ENCODE data around the gene TPI1.

Gene TPI1

DNA sequence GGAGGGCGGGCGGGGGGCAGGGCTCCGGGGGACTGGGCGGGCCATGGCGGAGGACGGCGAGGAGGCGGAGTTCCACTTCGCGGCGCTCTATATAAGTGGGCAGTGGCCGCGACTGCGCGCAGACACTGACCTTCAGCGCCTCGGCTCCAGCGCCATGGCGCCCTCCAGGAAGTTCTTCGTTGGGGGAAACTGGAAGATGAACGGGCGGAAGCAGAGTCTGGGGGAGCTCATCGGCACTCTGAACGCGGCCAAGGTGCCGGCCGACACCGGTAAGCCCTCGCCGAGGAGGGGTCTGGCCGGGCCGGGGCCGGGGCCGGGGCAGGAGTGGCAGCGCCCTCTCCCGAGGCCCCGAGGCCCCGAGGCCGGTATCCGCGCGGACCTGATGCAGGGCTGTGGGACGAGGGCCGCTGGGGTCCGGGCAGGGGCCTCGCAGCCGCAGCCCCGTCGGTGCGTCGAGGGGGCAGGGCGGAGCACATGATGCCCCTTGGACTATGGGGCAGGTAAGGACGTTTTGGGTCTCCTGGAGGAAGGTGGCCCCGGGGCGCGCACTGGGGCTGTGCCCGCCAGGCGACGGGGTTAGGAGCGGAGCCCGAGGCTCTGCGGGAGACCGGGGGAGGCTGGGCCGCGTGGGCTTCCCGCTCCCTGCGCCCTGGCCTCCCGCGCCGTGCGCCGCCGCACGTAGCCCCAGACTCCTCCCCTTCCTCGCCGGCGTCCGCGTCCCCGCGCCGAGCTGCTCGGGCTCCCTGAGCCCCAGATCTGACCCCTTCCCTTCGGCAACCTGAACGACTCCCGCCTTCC, at the start of gene TPI1:
TPI1 (plus strand) TSS at position 119 of the 798 bp plus-strand sequence; CDS start at position 155, 36 bp downstream.
- DNase-seq = peak; percentile 16 to 47

DNA sequence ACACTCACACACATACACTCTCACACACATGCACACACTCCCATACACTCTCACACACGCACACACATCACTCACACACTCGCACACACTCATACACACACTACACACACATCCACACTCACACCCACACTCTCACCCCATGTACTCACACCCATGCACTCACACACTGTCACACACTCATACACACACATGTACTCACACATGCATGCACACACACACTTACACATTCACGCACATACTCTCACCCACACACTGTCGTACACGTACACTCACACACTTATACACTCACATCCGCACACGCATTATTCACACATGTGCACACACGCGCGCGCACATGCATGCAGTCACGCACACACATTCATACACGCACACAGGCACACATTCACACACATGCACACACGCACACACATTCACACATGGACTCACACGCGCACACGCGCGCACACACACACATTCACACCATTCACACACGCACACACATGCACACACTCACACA, 49.6 kb upstream of the TPI1 start:
- no peak for DNase-seq

DNA sequence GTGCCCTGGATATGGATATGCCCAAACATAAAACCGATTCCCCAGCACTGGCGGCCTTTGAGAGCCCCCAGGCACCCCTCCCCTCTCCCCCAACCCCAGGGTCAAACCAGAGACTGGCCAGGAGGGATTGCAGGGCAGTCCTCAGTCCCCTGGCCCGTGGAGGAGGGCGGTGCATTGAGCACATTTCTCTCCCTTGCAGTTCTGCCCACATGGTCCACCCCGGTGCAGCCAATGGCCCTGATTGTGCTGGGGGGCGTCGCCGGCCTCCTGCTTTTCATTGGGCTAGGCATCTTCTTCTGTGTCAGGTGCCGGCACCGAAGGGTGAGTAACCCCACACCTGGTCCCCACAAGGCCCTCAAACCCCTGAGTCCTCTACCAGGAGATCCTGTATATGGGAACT, 49.1 kb upstream of the TPI1 start:
- no peak for DNase-seq

DNA sequence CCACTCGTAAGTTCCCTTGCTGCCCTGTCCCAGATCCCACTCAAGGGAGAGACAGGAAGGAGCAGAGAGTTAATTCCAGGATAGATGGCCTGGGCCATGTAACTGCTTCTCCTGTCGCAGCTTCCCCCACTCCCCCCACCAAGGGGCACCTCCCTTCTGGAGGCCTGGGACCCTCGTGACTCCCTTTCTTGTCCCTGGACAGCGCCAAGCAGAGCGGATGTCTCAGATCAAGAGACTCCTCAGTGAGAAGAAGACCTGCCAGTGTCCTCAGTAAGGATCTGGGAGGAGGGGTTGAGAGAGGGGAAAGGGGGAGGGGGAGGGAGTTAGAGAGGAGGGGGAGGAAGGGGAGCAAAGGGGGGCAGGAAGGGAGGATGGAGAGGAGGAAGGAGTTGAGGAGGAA, 48.7 kb upstream of the TPI1 start:
- no peak for DNase-seq

DNA sequence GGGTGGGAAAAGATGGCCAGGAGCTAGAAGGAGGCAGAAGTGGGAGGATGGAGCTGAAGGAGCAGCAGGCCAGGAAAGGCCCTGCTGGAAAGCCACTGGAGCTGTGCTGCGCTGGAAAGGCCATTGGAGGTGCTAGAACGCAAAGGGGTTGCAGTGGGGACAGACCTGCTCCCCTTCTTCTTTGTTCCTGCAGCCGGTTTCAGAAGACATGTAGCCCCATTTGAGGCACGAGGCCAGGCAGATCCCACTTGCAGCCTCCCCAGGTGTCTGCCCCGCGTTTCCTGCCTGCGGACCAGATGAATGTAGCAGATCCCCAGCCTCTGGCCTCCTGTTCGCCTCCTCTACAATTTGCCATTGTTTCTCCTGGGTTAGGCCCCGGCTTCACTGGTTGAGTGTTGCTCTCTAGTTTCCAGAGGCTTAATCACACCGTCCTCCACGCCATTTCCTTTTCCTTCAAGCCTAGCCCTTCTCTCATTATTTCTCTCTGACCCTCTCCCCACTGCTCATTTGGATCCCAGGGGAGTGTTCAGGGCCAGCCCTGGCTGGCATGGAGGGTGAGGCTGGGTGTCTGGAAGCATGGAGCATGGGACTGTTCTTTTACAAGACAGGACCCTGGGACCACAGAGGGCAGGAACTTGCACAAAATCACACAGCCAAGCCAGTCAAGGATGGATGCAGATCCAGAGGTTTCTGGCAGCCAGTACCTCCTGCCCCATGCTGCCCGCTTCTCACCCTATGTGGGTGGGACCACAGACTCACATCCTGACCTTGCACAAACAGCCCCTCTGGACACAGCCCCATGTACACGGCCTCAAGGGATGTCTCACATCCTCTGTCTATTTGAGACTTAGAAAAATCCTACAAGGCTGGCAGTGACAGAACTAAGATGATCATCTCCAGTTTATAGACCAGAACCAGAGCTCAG, 48.0 kb upstream of the TPI1 start:
- DNase-seq = no peak

DNA sequence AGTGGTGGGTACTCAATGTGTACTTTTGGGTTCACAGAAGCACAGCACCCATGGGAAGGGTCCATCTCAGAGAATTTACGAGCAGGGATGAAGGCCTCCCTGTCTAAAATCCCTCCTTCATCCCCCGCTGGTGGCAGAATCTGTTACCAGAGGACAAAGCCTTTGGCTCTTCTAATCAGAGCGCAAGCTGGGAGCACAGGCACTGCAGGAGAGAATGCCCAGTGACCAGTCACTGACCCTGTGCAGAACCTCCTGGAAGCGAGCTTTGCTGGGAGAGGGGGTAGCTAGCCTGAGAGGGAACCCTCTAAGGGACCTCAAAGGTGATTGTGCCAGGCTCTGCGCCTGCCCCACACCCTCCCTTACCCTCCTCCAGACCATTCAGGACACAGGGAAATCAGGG, 47.2 kb upstream of the TPI1 start:
- DNase-seq = peak in 1 of 2 experiments; percentile 18

DNA sequence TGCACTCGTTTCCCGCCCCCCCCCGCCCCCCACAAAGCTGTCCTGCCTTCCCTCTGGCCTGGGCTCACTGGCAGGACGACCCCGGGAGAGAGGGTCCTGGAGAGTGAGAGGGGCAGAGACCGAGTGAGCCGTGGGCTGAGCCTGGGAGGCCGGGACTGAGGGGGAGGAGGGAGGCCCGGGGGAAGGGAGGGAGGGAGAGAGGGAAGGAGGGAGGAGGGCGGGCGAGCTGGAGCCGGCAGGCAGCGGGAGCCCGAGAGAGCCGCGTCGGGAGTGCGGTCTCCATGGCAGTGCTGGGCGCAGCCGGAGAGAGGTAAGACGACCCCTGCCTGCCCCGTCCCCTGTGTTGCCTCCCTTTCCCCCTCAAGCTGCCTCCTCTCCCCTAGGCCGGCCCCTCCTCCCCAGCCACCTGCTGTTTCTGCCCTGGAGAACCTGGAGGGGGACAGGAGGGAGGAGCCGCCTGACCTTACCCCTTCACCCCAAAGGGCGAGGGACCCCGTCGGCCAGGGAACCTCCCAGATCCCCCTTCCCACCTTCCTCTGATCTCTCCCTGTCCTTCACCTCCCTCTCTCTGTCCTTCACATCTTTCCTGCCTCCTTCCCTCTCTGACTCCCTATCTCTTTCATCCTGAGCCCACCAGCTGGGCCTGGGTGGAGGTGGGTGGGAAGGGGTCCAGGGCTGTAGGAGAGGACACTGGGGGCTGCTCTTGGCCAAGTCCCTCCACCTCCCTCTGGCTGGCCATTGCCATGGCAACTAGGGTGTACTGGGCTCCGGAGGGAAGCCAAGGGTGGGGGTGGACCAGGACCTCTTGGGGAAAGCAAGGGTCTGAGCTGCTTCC, 45.5 kb upstream of the TPI1 start, which contains the start of gene GPR162:
GPR162 (plus strand) TSS at position 231 of the 835 bp plus-strand sequence. CDS start 2,078 bp downstream, outside the sequence.
- peak; percentile 16 to 41 for DNase-seq

DNA sequence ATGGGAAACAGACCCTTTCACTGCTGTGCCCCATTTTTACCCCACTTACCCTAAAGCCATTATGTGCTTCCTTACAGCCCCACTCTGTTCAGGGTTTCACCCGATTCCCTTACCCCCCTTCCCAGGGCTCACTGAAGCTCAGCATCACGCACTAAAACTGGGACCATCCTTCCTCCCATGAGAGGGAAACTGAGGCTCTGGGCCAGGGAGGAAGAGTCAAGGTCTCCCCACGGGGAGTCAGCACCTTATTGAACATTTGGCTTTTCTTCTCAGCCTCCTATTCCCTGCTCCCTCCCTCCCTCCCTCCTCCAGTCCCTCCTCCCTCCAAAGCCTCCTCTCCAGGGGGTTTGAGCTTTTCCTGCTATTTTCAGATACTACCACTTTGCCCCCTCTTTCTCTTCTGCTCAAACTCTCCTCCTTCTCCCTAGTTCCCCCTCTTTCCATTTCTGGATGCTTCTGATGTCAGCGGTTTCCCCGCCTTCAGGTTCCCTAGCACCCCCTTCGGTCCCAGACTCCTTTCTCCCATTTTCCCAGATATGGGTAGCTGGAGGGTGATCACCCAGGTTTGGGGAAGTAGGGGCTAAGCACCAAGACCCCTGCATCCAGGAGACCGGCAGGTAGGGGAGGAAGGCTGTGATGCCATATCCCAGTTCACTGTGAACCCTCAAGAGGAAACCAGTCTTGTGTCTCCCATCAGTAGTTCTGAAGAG, 44.8 kb upstream of the TPI1 start:
- no peak for DNase-seq

DNA sequence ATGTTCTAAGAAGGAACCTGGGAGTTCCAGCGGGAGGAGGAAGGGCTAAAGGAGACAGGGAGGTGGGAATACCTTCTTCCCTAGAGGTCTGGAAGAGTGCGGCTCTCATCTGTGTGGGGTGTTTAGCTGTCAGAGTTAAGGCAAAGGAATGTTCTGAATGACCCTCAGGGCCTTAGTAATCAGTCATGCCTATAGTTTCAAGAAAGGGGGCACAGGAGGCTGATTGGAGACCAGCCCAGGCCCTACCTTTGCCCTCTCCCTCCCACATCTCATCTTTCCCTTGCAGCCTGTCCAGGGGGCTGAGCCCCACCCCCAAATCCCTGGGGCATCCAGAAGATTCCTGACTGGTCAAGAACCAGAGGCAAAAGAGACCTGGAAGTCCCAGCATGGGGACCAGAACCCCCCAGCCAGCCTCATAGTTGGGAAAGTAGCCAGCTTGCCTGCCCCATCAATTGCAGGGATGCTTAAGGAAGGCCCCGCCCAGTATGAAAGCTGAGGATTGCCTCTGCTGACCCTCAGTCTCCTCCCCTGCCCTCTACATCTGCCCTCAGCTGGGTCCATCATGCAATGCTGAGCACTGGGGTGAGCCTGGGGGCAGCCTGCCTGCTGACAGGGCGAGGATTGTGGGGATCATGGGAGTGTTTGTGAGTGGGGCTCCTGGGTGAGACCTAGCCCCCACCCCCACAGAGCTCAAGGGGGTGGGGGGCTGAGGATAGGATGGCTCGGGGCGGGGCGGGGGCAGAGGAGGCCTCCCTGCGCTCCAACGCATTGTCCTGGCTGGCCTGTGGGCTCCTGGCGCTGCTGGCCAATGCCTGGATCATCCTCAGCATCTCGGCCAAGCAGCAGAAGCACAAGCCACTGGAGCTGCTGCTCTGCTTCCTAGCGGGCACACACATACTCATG, 43.9 kb upstream of the TPI1 start:
- DNase-seq = no peak

DNA sequence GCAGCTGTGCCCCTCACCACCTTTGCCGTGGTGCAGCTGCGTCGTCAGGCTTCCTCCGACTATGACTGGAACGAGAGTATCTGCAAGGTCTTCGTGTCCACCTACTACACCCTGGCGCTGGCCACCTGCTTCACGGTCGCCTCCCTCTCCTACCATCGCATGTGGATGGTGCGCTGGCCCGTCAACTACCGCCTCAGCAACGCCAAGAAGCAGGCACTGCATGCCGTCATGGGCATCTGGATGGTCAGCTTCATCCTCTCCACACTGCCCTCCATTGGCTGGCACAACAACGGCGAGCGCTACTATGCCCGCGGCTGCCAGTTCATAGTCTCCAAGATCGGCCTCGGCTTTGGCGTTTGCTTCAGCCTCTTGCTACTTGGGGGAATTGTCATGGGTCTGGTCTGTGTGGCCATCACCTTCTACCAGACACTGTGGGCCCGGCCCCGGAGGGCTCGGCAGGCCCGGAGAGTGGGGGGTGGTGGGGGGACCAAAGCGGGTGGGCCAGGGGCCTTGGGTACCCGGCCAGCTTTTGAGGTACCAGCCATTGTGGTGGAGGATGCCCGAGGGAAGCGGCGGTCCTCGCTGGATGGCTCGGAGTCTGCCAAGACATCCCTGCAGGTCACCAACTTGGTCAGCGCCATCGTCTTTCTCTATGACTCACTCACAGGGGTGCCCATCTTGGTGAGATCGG, 43.1 kb upstream of the TPI1 start:
- peak in 1 of 2 experiments; percentile 32 for DNase-seq

DNA sequence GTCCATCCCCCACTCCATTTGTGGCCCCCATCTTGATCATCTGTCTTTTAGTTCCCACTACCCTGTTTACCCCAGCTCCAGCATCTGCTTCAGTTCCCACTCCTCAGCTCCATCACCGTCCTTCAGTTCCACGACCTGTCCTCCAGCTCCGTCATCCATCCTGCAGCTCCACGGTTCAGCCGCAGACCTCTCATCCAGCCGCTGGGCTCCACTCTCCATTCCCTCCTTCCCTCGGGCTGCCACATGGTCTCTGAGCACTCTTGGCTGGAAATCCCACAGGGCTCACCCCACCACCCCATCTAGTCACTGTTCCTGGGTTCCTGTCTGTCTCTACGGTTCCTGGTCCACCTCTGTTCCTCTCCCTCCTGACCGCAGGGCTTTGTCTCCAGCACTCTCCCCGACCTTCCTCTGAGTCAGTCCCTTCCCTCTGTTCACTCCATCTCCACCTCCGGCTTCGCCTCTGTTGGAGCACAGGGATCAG, 42.4 kb upstream of the TPI1 start:
- peak in 1 of 2 experiments; percentile 9 for DNase-seq

DNA sequence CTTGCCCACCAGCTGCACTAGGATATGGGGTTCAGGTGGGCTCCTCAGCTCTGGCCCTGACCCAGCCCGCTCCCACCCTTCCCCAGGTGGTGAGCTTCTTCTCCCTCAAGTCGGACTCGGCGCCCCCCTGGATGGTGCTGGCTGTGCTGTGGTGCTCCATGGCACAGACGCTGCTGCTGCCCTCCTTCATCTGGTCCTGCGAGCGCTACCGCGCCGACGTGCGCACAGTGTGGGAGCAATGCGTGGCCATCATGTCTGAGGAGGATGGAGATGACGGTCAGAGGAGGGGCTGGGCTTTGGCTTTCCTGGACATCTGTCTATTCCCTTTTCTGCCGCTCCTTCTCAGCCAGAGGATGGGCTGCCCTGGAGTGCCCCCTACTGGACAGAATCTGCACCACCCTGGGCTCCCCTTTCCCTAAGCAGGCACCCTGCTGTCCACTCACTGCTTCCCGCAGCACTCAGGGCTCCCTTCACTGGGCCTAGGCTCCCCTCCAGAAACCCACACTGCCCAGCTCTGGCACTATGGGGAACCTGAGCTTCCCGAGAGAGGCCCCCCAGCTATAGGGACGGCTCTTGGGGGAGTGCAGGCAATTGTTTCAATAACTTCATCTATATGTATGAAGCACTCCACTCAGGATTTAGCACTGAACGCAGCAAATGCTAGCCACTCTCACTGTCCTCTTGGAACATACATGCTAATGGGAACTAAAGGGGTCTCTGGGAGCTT, 41.8 kb upstream of the TPI1 start:
- peak in 1 of 2 experiments; percentile 66 for DNase-seq

DNA sequence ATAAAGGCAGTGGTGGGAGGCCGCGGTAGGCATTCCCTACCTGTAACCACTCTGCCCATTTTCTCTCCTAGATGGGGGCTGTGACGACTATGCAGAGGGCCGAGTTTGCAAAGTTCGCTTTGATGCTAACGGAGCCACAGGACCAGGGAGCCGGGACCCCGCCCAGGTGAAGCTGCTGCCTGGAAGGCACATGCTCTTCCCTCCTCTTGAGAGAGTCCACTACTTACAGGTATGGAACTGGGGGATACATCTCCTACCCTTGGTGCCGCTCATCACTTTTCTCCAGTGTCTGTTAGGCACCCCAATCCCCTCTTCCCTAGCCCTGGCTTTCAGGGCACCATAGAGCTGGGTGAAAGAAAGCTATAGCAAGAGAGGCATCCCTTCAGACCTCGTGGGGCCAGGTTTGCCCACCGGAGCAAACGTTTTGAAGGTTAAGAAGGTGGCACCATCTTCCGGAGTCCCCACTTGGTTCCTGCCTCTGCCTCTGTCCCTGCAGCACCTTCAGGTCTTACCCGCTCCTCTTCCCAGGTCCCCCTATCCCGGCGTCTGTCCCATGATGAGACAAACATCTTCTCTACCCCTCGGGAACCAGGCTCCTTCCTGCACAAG, 41.1 kb upstream of the TPI1 start:
- no peak for DNase-seq

DNA sequence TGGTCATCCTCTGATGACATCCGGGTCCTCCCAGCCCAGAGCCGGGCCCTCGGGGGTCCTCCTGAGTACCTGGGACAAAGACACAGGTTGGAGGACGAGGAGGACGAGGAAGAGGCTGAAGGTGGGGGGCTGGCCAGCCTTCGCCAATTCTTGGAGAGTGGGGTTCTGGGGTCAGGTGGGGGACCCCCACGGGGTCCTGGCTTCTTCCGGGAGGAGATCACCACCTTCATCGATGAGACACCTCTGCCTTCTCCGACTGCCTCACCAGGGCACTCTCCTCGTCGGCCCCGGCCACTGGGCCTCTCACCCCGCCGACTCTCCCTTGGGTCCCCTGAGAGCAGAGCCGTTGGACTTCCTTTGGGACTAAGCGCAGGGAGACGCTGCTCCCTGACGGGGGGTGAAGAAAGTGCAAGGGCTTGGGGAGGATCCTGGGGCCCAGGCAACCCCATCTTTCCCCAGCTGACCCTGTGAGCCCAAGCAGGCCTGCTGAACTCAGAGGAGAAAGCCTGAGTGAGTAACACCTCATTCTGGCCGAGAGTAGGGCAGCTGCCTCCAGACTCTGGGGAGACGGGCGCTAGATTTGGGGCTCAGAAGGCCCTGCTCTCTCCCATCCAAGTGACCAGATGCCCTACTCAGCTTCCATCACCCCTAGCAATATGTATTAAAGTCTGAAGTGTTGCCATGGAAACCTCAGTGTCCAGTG, 40.4 kb upstream of the TPI1 start:
- no peak for DNase-seq

DNA sequence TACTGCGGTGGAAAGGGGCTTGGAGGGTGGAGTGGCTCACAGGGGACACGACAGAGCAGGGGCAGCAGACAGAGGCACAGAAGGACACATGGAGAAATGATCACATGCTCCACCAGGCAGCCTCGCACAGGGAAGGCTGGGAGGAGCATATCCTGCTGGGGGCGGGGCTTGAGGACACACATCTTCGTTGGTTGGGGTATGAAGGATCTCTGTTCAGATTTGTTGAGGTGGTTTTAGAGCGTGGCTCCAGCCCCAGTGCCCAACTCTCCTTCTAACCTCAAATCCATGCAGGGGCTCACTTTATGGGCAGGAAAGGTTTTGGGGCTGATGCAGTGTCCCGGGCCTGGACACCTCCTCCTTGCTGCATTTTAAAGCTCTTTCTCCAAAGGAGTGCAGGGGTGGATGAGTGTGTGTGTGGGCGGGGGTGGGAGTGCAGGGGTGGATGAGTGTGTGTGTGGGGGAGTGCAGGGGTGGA, 39.9 kb upstream of the TPI1 start:
- DNase-seq = peak; percentile 74 to 86

DNA sequence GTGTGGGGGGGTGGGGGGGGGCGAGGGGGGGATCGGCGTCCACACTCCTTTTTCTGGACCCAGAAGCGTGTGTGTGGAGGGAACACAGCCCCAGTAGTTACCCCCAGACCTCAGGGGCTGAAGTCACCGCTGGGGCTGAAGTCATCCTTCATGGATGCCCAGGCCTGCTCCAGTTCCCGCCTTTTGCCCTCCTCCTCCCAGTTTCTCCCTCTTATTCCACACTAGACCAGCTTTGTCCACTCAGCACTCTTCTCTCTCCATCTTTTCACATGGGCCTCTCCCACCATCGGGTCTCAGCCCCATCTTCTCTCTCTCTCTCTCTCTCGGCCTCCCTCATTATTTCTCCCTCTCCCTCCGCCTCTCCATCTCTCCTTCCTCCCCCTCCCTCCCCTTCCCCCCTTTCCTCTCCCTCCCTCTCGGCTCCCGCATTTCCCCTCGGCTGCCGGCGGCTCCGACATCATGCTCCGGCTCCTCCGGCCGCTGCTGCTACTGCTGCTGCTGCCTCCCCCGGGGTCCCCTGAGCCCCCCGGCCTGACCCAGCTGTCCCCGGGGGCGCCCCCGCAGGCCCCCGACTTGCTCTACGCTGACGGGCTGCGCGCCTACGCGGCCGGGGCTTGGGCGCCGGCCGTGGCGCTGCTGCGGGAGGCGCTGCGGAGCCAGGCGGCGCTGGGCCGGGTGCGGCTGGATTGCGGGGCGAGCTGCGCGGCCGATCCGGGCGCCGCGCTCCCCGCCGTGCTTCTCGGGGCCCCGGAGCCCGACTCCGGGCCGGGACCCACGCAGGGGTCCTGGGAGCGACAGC, 39.1 kb upstream of the TPI1 start, which contains the start of gene P3H3:
P3H3 (plus strand) TSS at position 426 of the 799 bp plus-strand sequence; CDS start at position 460, 34 bp downstream.
- no peak for DNase-seq

Measured in cerebellar nuclear complex (tissue), 1 donor.